ENCODE measurements around the gene EFNA5. TPM values are rescaled to one million over a fixed set of nuclear protein-coding genes. Genes with fewer than 3 reads are reported as not detected.

Gene EFNA5
- total RNA-seq, 1 donor from 2014 or later = 9.1 TPM

DNA sequence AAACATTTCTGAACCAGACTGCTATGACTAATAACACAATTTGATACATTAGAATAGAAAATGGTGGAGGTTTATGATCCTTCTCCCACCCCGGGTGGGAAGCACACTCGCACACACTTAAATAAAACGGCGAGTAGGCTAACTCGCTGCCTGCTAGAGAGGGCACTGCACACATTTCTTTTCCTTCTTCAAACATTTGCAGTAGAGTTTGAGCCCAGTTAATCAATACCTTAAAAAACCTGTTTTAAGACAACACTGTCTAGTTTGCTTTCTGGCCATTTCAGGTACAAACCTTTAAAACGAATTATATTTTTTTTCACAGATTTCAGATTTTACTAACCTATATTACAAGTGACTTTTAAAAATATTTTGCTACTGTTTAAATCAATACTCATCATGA, 63.5 kb downstream of the EFNA5 start:
- DNase-seq (ENCODE audit: extremely low read depth, low read depth, low spot score) = no peak

DNA sequence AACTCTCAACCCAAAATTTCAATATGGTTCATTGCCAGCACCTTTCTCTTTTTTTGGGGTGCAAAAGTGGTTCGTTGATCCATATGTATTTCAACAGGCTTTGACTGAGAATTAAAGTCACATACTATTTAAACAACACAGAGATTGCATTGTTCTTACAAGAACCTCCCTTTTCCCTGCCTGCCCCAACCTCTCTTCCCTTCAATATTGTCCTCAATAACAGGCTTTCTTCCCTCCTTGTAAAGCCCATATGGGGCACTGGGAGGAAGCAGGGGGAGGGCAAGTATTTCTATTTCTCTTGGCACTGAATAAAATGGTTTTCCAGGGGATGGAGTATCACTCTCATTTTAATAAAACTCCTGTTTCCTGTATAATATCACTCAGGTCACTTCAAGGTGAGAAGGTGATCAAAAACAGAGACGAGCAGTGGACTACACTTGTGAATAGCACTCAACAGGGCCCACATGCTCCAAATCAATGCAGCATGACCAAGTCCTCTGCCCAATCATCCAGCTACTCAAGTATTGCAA, 65.1 kb downstream of the EFNA5 start:
- no peak for DNase-seq (ENCODE audit: extremely low read depth, low read depth, low spot score)

DNA sequence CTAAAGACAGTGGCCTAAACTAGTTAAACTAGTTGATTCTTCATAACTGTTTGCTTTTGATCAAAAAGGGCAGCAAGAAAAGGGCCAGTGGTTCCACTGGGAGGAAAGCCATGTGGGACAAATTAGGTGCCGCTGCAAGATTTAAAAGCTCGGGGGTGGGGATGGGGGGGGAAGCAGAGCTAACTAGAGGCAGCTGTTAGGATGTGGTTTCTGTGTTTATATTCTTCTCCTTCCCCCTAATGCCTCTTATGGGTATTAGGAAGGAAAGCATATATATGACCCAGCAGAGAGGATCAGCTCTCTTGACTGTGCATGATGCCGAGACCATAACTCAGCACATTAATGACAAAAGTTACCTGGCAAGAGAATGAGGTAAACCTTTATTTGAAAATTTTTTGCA, 65.7 kb downstream of the EFNA5 start:
- no peak for DNase-seq (ENCODE audit: extremely low read depth, low read depth, low spot score)

DNA sequence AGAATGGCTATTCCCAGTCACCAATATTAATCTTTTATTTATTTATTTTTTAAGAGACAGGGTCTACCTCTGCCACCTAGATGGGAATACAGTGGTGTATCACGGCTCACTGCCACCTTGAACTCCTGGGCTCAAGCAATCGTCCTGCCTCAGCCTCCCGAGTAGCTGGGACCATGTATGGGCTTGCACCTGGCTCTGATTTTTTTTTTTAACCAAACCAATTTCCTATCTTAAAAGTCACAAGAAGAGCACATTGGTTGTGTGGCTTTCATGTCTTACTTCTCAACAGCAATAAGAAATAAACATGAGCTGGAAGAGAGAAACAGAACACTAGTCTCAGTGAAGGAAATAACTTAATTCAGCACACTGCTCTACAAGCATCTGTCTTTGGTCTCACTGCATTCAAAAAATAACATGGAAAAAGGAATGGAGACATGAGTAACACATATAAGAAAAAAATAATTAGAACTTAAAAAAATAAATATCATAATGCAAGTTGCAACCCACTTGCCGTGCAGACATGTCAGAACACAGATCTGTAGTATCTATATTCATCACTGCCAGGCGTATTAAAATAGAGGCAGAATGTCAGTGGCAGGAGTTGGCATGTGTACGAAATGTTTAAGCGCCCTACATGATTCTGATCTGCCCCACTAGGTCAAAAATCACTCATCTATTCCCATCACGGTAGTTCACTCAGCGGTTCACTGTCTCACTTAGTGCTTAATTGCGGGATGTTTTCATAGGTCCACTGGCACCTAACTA, 66.4 kb downstream of the EFNA5 start:
- DNase-seq (ENCODE audit: extremely low read depth, low read depth, low spot score) = no peak

DNA sequence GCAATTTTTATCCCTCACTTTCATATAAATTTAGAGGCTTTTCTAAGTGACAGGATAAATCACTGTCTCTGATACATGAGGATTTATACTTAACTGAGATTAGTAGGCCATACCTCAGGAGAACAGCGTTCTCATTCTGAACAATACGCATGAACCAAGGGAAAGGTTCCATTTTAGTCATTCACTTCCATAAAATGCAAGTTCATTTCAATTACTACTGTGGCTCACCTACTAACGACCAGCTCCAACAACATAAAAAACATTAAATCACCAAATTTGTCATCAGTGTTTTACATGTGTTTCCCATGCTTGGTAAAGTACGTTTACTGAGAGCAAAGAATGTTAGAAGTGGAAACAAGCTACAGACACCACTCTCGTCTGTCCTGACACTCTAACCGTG, 67.4 kb downstream of the EFNA5 start:
- DNase-seq (ENCODE audit: extremely low read depth, low read depth, low spot score) = no peak

DNA sequence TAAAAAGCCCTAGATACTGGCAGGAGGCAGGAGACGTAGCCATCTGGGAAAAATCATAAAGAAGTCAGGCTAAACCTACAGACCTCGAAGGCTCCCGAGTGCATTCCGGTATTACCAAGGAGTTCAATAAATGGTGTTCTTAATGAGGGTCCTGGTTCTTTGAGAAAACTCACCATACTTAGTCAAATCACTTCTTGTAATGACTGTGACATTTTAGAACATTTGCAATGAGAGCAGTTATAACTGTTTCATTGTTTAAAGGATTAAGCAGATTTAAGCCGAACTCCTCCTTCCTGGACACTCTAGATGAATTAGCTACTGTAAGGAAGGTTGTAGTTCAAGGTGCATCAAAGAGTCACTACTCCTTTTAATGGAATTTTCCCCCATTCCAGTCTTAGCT, 67.8 kb downstream of the EFNA5 start:
- no peak for DNase-seq (ENCODE audit: extremely low read depth, low read depth, low spot score)

DNA sequence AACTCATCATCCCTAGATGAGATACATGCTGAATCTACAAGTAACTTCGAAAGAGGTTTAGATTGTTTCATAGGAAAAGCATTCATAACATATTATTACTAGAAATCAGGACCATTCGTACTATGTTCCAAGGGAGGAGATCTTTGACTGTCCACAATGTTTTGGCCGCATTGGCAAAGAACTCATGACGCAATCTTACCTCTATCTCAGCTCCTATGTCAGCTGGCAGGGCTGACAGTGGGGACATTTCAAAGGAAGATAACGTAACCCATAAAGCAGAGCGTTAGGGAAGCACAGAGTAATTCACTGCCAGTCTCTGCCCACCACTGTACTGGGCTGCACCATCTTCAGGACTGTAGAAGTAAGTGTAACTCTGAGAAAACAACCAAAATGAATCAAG, 69.7 kb downstream of the EFNA5 start:
- DNase-seq (ENCODE audit: extremely low read depth, low read depth, low spot score) = no peak

DNA sequence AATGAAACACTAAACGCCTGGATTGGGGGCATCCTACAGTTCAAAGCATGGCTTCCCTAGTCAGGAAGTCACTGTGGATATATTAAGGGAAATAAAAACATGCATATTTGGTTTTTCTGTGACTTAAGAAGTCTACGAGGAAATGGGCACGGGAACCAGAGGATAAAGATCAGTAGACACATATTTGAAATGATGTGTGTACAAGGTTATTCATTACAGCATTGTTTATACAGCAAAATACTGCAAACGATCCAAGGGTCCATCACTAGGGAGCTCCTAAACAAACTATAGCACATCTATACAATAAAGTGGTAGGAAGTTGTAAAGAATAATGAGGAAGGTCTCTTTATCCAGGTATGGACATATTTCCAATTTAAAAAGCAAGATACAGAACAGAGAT, 71.8 kb downstream of the EFNA5 start:
- no peak for DNase-seq (ENCODE audit: extremely low read depth, low read depth, low spot score)

DNA sequence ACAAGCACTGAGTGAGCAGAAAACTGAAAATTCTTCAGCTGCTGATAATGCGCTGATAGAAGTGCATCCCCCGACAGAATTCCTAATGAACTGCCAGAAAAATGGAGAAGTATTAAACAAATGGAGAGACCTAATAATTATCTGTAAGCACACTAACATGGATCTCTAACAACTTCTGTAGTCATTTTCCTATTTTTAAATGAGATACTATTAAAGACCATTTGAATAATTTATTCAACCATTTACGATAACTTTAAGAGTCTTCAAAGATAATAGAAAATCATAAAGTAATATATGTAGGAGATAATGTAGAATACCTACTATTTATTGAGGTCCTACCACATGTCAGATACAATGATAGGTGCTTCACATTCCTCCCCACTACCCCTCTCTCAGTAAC, 72.9 kb downstream of the EFNA5 start:
- DNase-seq (ENCODE audit: extremely low read depth, low read depth, low spot score) = no peak

DNA sequence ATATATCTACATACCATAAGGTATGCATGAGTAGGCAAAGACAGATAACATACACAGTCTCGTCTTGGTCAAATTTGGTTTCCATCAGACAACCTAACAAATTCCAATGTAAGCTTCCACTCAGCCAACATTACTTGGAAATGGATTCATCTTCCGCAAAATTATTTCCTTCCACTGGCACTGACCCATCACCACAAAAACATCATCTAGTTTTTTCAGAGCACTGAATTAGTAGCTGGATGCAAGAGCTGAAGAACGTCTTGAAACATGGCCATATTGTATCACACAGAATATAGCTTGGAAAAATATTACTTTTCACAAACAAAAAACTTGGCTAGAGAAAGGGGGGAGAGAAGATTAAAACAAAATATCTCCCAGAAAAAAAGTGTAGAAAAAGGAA, 73.5 kb downstream of the EFNA5 start:
- no peak for DNase-seq (ENCODE audit: extremely low read depth, low read depth, low spot score)

DNA sequence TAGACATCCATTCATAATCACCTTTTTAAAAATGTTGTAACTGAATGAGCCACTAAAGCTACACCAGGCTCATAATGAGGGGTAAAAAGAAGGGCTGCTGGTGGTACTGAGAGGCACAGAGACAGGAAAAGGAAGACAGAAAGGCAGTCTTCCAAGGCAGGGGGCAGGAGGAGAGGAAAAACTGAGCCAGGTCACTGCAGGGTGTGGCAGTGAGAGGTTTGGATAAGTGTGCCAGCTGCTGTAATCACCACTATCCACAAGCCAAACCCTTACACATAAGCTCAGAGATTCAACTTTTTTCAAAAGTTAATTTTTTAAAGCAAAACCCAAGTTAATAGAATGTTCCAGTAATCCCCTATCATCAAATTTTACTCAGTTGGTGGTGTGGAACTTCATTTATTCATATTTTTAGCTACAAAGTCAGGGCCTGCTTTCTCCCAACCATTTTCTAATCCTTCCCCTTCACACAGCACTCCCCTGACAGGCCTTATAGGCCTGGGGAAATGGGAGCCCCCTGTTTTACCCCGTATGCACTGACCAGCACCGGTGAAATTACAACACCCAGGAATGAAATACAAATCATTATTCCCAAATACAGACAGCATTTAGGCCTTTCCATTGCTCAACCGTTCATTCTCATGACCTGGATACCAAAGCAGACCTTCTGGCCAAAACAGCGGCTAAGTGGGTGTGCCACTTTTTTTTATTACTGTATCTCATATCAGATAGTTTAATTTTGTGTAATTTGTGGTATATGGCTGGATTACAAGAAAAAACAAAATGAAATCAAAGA, 76.3 kb downstream of the EFNA5 start:
- no peak for DNase-seq (ENCODE audit: extremely low read depth, low read depth, low spot score)

DNA sequence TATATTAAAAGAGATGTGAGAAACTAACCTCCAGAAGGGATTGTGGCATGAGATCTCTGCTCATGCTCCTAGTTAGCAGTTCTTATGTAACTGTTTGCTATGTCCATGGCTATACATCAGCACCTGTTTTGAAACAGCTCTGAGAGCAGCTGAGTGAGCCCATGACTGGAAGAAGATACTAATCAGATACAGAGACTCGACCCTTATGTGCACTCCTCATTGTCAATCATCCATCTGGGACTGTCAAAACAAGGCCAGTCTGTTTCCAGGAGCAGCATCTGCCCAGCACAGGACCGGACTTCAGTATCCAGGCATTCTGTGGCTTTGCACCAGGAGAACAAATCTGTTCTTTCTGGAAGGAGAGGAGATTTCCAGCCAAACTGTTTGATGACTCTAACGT, 77.7 kb downstream of the EFNA5 start:
- no peak for DNase-seq (ENCODE audit: extremely low read depth, low read depth, low spot score)

DNA sequence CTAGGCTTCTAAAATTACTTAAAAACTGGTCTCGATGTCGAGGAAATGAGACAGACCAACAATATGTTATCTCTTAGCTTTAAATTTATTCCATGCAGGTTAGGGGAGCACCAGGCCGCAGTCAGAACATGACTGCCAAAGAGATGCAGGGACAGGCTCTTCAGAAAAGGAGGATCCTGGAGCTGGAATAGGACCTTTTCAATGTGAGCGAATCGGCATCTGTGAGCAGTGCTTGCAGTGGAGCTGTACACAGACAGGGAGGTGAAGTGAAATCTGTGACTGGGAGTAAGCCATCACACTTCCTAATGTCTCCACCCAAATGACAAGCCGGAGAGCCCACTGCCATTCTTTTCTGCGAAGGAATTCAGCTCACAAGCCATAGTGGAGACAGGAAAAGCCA, 78.2 kb downstream of the EFNA5 start:
- no peak for DNase-seq (ENCODE audit: extremely low read depth, low read depth, low spot score)

DNA sequence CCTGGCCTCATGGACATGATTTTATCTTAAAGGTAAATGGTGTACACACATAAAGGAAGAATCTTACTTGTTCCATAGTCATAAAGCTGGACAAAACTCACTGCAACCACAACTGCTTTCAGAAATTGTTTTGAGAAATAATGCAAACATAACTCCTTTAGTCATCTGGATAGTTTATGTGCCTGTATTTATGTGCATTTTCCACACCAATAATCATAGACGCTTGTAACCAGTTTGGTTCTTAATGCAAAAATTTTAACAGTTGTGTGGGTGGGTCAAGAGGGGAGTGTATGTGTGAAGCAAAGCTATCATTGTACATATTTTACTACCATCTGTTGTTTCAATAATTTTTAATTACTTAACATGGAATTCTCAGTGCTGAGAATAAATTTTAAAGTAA, 80.1 kb downstream of the EFNA5 start:
- DNase-seq (ENCODE audit: extremely low read depth, low read depth, low spot score) = no peak

DNA sequence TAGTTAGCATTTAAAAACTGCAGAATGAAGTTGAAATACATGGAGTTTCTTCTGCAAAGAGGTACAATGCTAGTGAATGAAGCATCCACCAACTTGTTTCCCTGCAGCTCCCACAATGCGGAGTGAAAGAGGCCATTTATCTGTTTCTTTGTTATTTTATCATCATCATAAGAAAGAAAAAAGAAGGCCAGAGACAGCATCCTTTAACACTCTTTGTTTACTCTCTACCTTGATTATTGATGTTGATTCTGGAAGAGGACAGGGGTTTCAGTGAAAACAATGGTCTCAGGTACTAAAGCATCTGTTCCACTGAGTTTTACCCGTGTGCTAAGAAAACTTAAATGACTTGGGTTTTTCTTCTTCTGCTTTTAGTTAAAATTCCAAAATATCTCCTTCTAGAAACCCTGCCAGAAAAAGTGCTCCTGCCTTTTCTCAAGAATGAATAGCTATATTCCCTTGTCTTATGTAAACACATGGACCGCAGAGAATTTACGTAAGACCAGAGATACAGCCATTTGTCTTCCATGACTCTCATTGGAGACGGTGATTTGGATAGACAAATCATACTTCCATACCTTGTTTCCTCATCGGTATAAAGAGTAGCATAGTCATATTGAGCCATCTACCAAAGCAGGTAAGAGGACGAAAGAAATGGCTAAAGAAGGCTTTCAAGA, 81.1 kb downstream of the EFNA5 start:
- no peak for DNase-seq (ENCODE audit: extremely low read depth, low read depth, low spot score)

DNA sequence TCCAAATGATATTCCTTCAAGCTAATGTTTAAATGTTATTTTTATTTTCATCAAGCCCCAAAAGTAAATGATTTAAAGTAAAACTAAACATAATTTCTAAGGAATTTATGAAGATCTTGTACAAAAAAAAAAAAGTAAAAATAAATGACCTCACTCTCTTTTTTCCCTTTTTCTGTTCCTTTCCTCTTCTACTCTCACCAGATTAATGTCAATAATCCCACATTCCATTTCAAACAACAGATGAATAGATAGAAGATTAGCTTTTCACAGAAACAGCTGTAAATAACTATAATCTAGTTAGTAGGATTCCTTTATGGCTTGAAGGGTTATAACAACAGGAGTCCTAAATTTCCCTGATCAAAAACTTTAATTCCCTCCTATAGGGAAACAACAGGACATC, 88.1 kb downstream of the EFNA5 start:
- DNase-seq (ENCODE audit: extremely low read depth, low read depth, low spot score) = no peak

DNA sequence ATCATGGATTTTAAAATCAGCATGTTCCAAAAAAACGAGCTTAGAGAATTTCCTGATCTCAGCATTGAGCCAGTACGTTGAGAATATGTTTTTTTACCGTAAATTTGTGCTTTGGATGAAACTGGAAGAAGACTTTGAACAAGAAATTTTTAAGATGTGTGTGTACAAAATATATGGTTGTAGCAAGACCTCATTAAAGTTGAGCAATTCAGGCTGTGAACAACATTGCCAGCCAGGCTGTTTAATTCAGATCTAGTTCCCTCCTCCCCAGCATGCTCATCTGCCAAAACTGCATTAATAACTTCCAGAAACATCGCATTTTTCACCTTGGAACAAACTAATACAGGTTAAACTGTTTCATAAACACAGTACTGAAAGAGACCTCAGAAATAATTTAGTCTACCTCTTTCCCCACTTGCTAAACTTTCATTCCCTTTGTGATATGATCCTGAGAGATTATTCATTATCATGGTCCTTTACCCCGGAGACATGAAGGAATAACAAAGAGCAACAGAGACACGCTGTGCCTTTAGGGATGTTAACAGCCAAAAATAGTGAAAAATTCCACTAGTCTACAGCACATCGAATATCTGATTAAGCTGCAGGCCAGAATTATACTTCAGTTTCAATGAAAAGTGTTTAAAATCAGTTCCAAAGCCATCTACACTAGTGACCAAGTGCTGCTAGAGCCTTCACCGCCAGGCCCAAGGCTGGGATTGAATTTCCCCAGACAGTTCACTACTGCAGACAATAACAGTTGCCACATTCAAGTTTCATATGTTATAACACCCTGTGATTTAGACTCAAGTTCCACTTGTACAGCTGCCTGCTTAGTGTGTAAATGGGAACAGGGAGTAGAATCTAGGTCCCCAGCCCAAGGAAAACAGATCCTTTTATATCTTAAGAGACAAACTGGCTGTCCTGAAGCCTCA, 89.6 kb downstream of the EFNA5 start:
- no peak for DNase-seq (ENCODE audit: extremely low read depth, low read depth, low spot score)

DNA sequence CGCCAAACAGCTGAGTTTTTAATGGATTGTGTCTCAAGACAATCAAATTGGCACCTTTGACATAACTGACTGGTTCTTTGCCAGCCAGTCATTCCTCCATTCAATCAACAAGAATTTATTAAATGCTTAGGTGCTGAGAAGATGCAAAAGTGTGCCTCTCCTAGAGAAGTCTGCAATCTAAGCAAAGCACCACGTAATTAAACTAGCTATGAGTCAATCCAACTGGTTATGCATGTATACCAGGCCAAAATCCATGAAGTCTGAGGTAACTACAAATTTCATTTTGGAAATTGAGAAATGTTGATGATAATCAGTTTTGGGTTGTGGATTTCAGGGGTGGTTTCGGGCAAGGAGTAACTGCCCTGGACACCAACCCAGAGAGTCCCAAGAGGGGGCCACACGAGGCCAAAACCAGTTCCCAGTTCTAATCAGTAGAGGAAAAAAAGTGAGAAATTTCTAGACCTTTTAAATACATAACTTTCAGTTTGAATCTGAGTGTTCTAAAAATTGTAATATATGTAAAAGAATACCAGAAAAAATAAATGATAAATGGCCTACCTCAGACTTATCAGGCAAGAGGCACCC, 92.6 kb downstream of the EFNA5 start:
- no peak for DNase-seq (ENCODE audit: extremely low read depth, low read depth, low spot score)

DNA sequence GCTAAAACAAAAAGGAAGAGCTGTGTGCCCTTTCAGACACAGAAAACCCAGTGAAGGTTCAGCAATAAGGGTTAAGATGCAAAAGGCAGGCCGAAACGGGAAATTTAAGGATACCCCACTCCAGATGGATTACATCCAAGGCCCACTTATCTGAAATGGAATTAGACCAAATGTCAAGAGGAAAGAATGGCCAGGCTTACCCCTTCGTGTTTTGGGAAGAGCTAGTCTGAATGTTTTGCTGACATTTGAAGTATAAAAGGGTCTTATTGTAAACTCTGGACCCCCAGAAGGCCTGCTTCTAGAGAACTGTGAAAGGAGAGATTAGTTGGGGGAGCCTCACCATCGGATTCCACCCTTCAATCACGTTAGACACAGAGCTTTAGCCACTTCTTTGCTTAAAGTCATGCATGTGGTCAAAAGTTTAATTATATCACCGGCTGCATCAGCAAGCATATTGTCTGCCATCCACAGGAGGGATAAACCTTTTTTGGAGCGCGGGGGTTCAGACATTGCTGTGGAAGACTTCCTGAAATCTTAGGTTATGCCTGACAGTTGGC, 93.3 kb downstream of the EFNA5 start:
- no peak for DNase-seq (ENCODE audit: extremely low read depth, low read depth, low spot score)

Measured in glomerular endothelial cell (primary cell).